IMR-90 (cell line): Measurements from ENCODE around the gene DNAH6. TPM values are rescaled to one million over a fixed set of nuclear protein-coding genes. Genes with fewer than 3 reads are reported as not detected.

Source experiments
- ATAC-seq: fragments of 200-7000 bp; cut with Tn5 transposase; 2 replicates; pipeline ENCODE4 v1.9.1; 2020; ENCODE audit warnings: low read depth, mild to moderate bottlenecking, moderate library complexity
- BruUV-seq: library from RNA; stranded (reverse); fragments of 400-500 nt; replicated peaks from 2 replicates; lab custom pipeline; 2021; lab: Mats Ljungman, UMichigan
- CTCF ChIA-PET: fragments of 300-600 bp; formaldehyde crosslinking; extraction: SDS; loops from one replicate; lab custom pipeline; 2021; ENCODE audit warnings: antibody characterized with exemption; lab: Yijun Ruan, JAX
- POLR2A ChIA-PET: fragments of 300-600 bp; sonication (Branson Sonifier 250); formaldehyde crosslinking; loops from one replicate; lab custom pipeline; 2022; ENCODE audit warnings: antibody characterized with exemption; ENCODE audit not compliant: unreplicated experiment; lab: Charles Lee
- DNase-seq: peaks from one replicate; pipeline ENCODE4 v3.0.0; 2013
- H2AFZ ChIP-seq: replicated peaks from 2 replicates; pipeline ENCODE3; 2013; ENCODE audit warnings: low read length, mild to moderate bottlenecking; ENCODE audit not compliant: poor library complexity
- H2AK5ac ChIP-seq: 2 replicates; pipeline ENCODE4 v1.6.1; 2013; ENCODE audit warnings: low read depth, low read length, inconsistent platforms
- H2AK9ac ChIP-seq: replicated peaks from 2 replicates; pipeline ENCODE3; 2013; ENCODE audit warnings: mild to moderate bottlenecking, low read depth, low read length, moderate library complexity; ENCODE audit not compliant: poor library complexity
- H2BK120ac ChIP-seq: 2 replicates; pipeline ENCODE4 v1.6.1; 2013; ENCODE audit warnings: low read depth, low read length, inconsistent platforms
- H2BK15ac ChIP-seq: 3 replicates; pipeline ENCODE4 v1.6.1; 2013; ENCODE audit warnings: low read depth, low read length, inconsistent platforms
- H2BK20ac ChIP-seq: 2 replicates; pipeline ENCODE4 v1.6.1; 2013; ENCODE audit warnings: low read depth, mild to moderate bottlenecking, inconsistent platforms, low read length, moderate library complexity
- H2BK5ac ChIP-seq: 2 replicates; pipeline ENCODE4 v1.6.1; 2013; ENCODE audit warnings: mild to moderate bottlenecking, low read depth, low read length, inconsistent platforms; ENCODE audit not compliant: poor library complexity, severe bottlenecking
- H3K14ac ChIP-seq: replicated peaks from 2 replicates; pipeline ENCODE4 v1.6.1; 2013; ENCODE audit warnings: low read depth, low read length, inconsistent platforms
- H3K18ac ChIP-seq: 2 replicates; pipeline ENCODE4 v1.6.1; 2013; ENCODE audit warnings: low read depth, low read length, control low read depth
- H3K23ac ChIP-seq: 2 replicates; pipeline ENCODE4 v1.6.1; 2013; ENCODE audit warnings: low read depth, low read length, inconsistent platforms
- H3K27ac ChIP-seq: 2 replicates; pipeline ENCODE4 v1.5.1; 2013; ENCODE audit warnings: mild to moderate bottlenecking, control low read depth, low read length; ENCODE audit not compliant: insufficient read depth
- H3K27me3 ChIP-seq: 2 replicates; pipeline ENCODE4 v1.6.1; 2013; ENCODE audit warnings: low read length; ENCODE audit not compliant: control insufficient read depth, insufficient read depth
- H3K36me3 ChIP-seq: 2 replicates; pipeline ENCODE4 v1.6.1; 2013; ENCODE audit warnings: low read length, mixed read lengths; ENCODE audit not compliant: control insufficient read depth, insufficient read depth
- H3K4ac ChIP-seq: 2 replicates; pipeline ENCODE4 v1.6.1; 2013; ENCODE audit warnings: low read depth, low read length, inconsistent platforms
- H3K4me1 ChIP-seq: 2 replicates; pipeline ENCODE4 v1.6.1; 2013; ENCODE audit warnings: low read length, mixed read lengths; ENCODE audit not compliant: control insufficient read depth, insufficient read depth
- H3K4me2 ChIP-seq: 2 replicates; pipeline ENCODE4 v1.6.1; 2013; ENCODE audit warnings: low read depth, mild to moderate bottlenecking, control low read depth, low read length, moderate library complexity
- H3K4me3 ChIP-seq: 2 replicates; pipeline ENCODE4 v1.5.1; 2013; ENCODE audit warnings: low read depth, mild to moderate bottlenecking, control low read depth, low read length, moderate library complexity; ENCODE audit not compliant: insufficient read depth
- H3K56ac ChIP-seq: 2 replicates; pipeline ENCODE4 v1.6.1; 2013; ENCODE audit warnings: low read length, inconsistent platforms; ENCODE audit not compliant: insufficient read depth; ENCODE audit errors: extremely low read depth
- H3K79me1 ChIP-seq, 2 experiments: 2 replicates each; pipeline ENCODE4 v1.6.1; 2013; ENCODE audit warnings: low read length in 2 of 2, inconsistent platforms in 1 of 2, low read depth in 1 of 2
- H3K9ac ChIP-seq: 2 replicates; pipeline ENCODE4 v1.6.1; 2013; ENCODE audit warnings: low read depth, low read length, control low read depth
- H3K9me1 ChIP-seq: 2 replicates; pipeline ENCODE4 v1.6.1; 2013; ENCODE audit warnings: low read length, inconsistent platforms; ENCODE audit not compliant: insufficient read depth
- H3K9me3 ChIP-seq: 2 replicates; pipeline ENCODE4 v1.6.1; 2013; ENCODE audit warnings: low read length; ENCODE audit not compliant: control insufficient read depth, insufficient read depth
- H4K20me1 ChIP-seq: 2 replicates; pipeline ENCODE4 v1.6.1; 2013; ENCODE audit warnings: low read length, inconsistent platforms; ENCODE audit not compliant: insufficient read depth
- H4K5ac ChIP-seq: 2 replicates; pipeline ENCODE4 v1.6.1; 2013; ENCODE audit warnings: mild to moderate bottlenecking, low read depth, low read length, control low read depth
- H4K8ac ChIP-seq, 2 experiments: 2 replicates each; pipeline ENCODE4 v1.6.1; 2013; ENCODE audit warnings: low read depth in 2 of 2, low read length in 2 of 2, control low read depth in 1 of 2, inconsistent platforms in 1 of 2
- H4K91ac ChIP-seq: 2 replicates; pipeline ENCODE4 v1.6.1; 2013; ENCODE audit warnings: low read depth, low read length, inconsistent platforms; ENCODE audit not compliant: insufficient read depth
- BHLHE40 ChIP-seq: fragments of 150-350 bp; IDR thresholded peaks from 2 replicates; pipeline ENCODE4 v1.6.1; 2016; ENCODE audit warnings: mild to moderate bottlenecking, low read depth, low read length
- CEBPB ChIP-seq: IDR thresholded peaks from 2 replicates; pipeline ENCODE4 v1.6.1; 2012; ENCODE audit warnings: low read depth, low read length, improper control_type of control experiment
- CHD1 ChIP-seq: IDR thresholded peaks from 2 replicates; pipeline ENCODE4 v1.6.1; 2012; ENCODE audit warnings: low read depth, low read length, improper control_type of control experiment
- FOS ChIP-seq: fragments of 150-350 bp; IDR thresholded peaks from 2 replicates; pipeline ENCODE4 v1.6.1; 2016; ENCODE audit warnings: low read depth, low read length
- MAFK ChIP-seq: IDR thresholded peaks from 2 replicates; pipeline ENCODE4 v1.6.1; 2012; ENCODE audit warnings: low read depth, low read length, improper control_type of control experiment
- MAZ ChIP-seq: IDR thresholded peaks from 2 replicates; pipeline ENCODE4 v1.6.1; 2012; ENCODE audit warnings: low read depth, mild to moderate bottlenecking, low read length, improper control_type of control experiment, moderate library complexity, borderline replicate concordance
- MXI1 ChIP-seq: IDR thresholded peaks from 2 replicates; pipeline ENCODE4 v1.6.1; 2012; ENCODE audit warnings: low read depth, mild to moderate bottlenecking, low read length, moderate library complexity, borderline replicate concordance
- NFE2L2 ChIP-seq: fragments of 150-350 bp; IDR thresholded peaks from 2 replicates; pipeline ENCODE4 v1.6.1; 2016; ENCODE audit warnings: low read depth, mild to moderate bottlenecking, low read length
- POLR2A ChIP-seq: IDR thresholded peaks from 2 replicates; pipeline ENCODE4 v1.6.1; 2012; ENCODE audit warnings: mild to moderate bottlenecking, low read depth, low read length
- RAD21 ChIP-seq: IDR thresholded peaks from 2 replicates; pipeline ENCODE4 v1.6.1; 2012; ENCODE audit warnings: low read length, improper control_type of control experiment
- RCOR1 ChIP-seq: IDR thresholded peaks from 2 replicates; pipeline ENCODE4 v1.6.1; 2012; ENCODE audit warnings: mild to moderate bottlenecking, low read length, improper control_type of control experiment; ENCODE audit not compliant: insufficient replicate concordance
- RFX5 ChIP-seq: IDR thresholded peaks from 2 replicates; pipeline ENCODE4 v1.8.0; 2012; ENCODE audit warnings: low read depth, mild to moderate bottlenecking, low read length, moderate library complexity
- SMC3 ChIP-seq: fragments of 150-350 bp; IDR thresholded peaks from 2 replicates; pipeline ENCODE4 v1.6.1; 2016; ENCODE audit warnings: low read depth, mild to moderate bottlenecking, antibody characterized with exemption, low read length, moderate library complexity
- dilution Hi-C: fragments of 300-500 bp; cut with HindIII; formaldehyde crosslinking; loops from one replicate; pipeline ENCODE4 v1.14.3; 2018; ENCODE audit warnings: low sequenced_read_pairs; ENCODE audit not compliant: unreplicated experiment
- in situ Hi-C: fragments of 300-500 bp; cut with MboI; formaldehyde crosslinking; loops from 3 replicates; pipeline ENCODE4 v1.14.3; 2019; ENCODE audit warnings: low sequenced_read_pairs, inconsistent platforms, mixed read lengths
- intact Hi-C: fragments of 100-400 bp; cut with micrococcal nuclease; formaldehyde crosslinking; loops from 2 replicates; pipeline ENCODE4 v1.10.0; 2022
- polyA plus RNA-seq, 3 experiments: library from polyadenylated mRNA; depleted of rRNA; stranded (reverse); fragments of >200 nt; gene quantifications; 2 replicates each; pipeline ENCODE4 v1.2.3, GENCODE V29; 2012; ENCODE audit warnings: low replicate concordance in 1 of 3
- total RNA-seq: library from RNA; depleted of rRNA; stranded (reverse); fragments of >200 nt; gene quantifications from 2 replicates; pipeline ENCODE4 v1.2.3, GENCODE V29; 2012
- TF ChIP-seq, protein P1 (sequence below): fragments of 150-350 bp; IDR thresholded peaks from 2 replicates; pipeline ENCODE4 v1.6.1; 2017; ENCODE audit warnings: mild to moderate bottlenecking, antibody characterized with exemption, low read length, low read depth
- TF ChIP-seq, protein P2 (sequence below): conservative IDR thresholded peaks from 2 replicates; pipeline ENCODE4 v1.5.1; 2012; ENCODE audit warnings: mild to moderate bottlenecking, low read depth, low read length, improper control_type of control experiment
- TF ChIP-seq, protein P3 (sequence below): fragments of 150-350 bp; IDR thresholded peaks from 2 replicates; pipeline ENCODE4 v1.6.1; 2016; ENCODE audit warnings: low read depth, mild to moderate bottlenecking, low read length, moderate library complexity, borderline replicate concordance

DNAH6 gene
- total and polyA plus RNA-seq, 2 of the 4 experiments (the other 2 are of a cell fraction), result under 0.01 to 0.07 TPM

DNA sequence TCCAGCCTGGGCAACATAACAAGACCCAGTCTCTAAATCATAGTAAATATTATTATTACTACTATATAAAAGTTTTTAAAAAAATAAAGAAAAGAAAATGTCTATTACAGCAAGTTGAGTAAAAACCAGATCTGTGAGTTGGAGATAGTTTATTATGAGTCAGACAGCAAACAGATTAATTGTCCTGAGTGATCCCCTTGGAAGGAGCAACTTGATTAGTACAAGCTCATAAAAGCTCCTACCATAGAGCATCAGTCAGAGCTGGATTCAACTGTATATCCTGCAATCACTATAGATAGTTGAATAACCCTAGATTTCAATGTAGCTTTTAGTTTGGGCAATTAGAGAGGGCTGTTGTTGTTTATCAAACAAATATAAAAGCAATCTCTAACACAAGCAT is 280.5 kb downstream of the DNAH6 start:
- CTCF ChIA-PET, result no interaction called here
- H3K4me3 ChIP-seq, result no peak overlapping the region

More for the DNA sequence above, 280.5 kb downstream of the DNAH6 start:
- H4K8ac ChIP-seq, result no peak overlapping the region
- no peak overlapping the region for H2BK120ac ChIP-seq
- peaks cover 3% of the 10 kb centered on the region; the same call in 1 of the 2 replicates for H3K4me1 ChIP-seq
- H2AK9ac ChIP-seq, result no peak overlapping the region
- ATAC-seq, result no peak
- H3K4ac ChIP-seq, result no peak overlapping the region
- H3K4me2 ChIP-seq, result no peak overlapping the region
- POLR2A ChIA-PET, result no interaction called here
- no peak overlapping the region for H2BK5ac ChIP-seq
- in situ Hi-C loops, result no loop called here
- no peak overlapping the region for H3K18ac ChIP-seq
- no peak overlapping the region for H3K27ac ChIP-seq
- no peak overlapping the region for H4K91ac ChIP-seq
- no peak overlapping the region for H2BK15ac ChIP-seq
- H3K23ac ChIP-seq, result no peak overlapping the region
- intact Hi-C loops, result no loop called here
- no peaks in the 10 kb centered on the region for H4K20me1 ChIP-seq
- no peaks in the 10 kb centered on the region for H3K27me3 ChIP-seq
- H3K9me3 ChIP-seq, result no peaks in the 10 kb centered on the region
- no peak overlapping the region for H3K56ac ChIP-seq
- no peak overlapping the region for H3K14ac ChIP-seq
- H2BK20ac ChIP-seq, result no peak overlapping the region
- dilution Hi-C loops, result no loop called here
- peaks cover 5% of the 10 kb centered on the region; the same call in 1 of the 2 replicates for H3K9me1 ChIP-seq
- H2AFZ ChIP-seq, result no peak overlapping the region
- H3K36me3 ChIP-seq, result no peaks in the 10 kb centered on the region
- no peak for TF ChIP-seq MXI1
- TF ChIP-seq FOS, result no peak
- TF ChIP-seq, protein P1, sequence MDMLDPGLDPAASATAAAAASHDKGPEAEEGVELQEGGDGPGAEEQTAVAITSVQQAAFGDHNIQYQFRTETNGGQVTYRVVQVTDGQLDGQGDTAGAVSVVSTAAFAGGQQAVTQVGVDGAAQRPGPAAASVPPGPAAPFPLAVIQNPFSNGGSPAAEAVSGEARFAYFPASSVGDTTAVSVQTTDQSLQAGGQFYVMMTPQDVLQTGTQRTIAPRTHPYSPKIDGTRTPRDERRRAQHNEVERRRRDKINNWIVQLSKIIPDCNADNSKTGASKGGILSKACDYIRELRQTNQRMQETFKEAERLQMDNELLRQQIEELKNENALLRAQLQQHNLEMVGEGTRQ, result no peak
- no peak for TF ChIP-seq CEBPB
- TF ChIP-seq MAFK, result no peak
- TF ChIP-seq BHLHE40, result no peak
- TF ChIP-seq, protein P2, sequence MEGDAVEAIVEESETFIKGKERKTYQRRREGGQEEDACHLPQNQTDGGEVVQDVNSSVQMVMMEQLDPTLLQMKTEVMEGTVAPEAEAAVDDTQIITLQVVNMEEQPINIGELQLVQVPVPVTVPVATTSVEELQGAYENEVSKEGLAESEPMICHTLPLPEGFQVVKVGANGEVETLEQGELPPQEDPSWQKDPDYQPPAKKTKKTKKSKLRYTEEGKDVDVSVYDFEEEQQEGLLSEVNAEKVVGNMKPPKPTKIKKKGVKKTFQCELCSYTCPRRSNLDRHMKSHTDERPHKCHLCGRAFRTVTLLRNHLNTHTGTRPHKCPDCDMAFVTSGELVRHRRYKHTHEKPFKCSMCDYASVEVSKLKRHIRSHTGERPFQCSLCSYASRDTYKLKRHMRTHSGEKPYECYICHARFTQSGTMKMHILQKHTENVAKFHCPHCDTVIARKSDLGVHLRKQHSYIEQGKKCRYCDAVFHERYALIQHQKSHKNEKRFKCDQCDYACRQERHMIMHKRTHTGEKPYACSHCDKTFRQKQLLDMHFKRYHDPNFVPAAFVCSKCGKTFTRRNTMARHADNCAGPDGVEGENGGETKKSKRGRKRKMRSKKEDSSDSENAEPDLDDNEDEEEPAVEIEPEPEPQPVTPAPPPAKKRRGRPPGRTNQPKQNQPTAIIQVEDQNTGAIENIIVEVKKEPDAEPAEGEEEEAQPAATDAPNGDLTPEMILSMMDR, result no peak
- TF ChIP-seq, protein P3, sequence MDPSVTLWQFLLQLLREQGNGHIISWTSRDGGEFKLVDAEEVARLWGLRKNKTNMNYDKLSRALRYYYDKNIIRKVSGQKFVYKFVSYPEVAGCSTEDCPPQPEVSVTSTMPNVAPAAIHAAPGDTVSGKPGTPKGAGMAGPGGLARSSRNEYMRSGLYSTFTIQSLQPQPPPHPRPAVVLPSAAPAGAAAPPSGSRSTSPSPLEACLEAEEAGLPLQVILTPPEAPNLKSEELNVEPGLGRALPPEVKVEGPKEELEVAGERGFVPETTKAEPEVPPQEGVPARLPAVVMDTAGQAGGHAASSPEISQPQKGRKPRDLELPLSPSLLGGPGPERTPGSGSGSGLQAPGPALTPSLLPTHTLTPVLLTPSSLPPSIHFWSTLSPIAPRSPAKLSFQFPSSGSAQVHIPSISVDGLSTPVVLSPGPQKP, result no peak
- no peak for TF ChIP-seq POLR2A
- no peak for TF ChIP-seq MAZ
- TF ChIP-seq CHD1, result no peak
- no peak for TF ChIP-seq RAD21
- no peak for TF ChIP-seq SMC3
- no peak for TF ChIP-seq NFE2L2
- no peak for TF ChIP-seq RFX5
- no peak for TF ChIP-seq RCOR1
- H4K5ac ChIP-seq, result no peak overlapping the region
- no TSS peak for BruUV-seq
- no peak for DNase-seq
- no peak overlapping the region for H3K9ac ChIP-seq
- no peak overlapping the region for H2AK5ac ChIP-seq
- no peaks in the 10 kb centered on the region for H3K79me1 ChIP-seq
